CD4-positive, alpha-beta T cell treated with Interferon alpha-2 for 1 hour (primary cell): ENCODE data around the gene KRT73.
A peak's percentile ranks its signal among the peaks of the same experiment; 100 is the strongest.

Source experiments
- DNase-seq, 2 donors: peaks; one replicate each; pipeline ENCODE4 v3.0.0-alpha.2; 2020 to 2022

KRT73 gene

DNA sequence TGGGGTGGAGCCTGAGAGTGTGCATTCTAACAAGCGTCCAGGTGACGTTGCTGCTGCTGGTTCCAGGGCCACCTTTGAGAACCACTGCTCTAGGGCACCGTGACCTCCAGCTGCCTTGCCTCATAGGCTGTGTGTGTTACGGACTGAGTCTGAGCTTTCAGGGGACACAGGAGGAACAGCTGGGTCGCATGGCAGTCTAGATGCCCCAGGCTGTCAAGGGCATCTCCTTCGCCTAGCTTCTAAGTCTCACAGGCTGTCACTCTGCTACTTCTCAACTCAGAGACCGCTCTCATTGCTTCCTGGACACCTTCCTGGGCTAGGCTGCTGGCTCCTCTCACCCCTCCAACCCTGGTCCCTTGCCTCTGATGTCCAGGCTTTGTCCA is 965 bp downstream of the KRT73 start:
- no peak for DNase-seq

GRCh38 chr12:52616680-52617402 is 1.5 kb downstream of the KRT73 start:
- DNase-seq: no peak

DNA sequence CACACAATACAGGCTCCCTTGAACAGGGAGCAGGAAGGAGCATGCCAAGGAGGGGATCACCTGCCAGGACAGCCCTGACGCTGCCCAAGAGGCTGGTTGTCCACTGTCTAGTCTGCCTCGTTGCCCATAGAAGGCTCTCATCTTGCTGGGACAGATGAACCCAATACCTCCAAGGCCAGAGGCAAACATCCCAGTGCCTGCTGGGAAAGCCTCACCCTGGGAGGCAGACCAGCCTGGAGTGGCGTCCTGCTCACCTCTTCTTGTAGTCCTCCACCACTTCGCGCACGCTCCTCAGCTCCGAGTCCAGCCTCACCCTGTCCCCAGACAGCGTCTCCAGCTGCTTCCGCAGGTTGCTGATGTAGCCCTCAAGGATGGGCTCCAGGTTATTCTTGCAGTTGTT is 2.4 kb downstream of the KRT73 start:
- DNase-seq: no peak

GRCh38 chr12:52615208-52615868 is 3.0 kb downstream of the KRT73 start:
- DNase-seq: no peak

- no peak for DNase-seq
These were observed 3.8 kb downstream of the KRT73 start for GRCh38 chr12:52614381-52615207.

GRCh38 chr12:52613384-52614030 is 4.9 kb downstream of the KRT73 start:
- DNase-seq: no peak

DNA sequence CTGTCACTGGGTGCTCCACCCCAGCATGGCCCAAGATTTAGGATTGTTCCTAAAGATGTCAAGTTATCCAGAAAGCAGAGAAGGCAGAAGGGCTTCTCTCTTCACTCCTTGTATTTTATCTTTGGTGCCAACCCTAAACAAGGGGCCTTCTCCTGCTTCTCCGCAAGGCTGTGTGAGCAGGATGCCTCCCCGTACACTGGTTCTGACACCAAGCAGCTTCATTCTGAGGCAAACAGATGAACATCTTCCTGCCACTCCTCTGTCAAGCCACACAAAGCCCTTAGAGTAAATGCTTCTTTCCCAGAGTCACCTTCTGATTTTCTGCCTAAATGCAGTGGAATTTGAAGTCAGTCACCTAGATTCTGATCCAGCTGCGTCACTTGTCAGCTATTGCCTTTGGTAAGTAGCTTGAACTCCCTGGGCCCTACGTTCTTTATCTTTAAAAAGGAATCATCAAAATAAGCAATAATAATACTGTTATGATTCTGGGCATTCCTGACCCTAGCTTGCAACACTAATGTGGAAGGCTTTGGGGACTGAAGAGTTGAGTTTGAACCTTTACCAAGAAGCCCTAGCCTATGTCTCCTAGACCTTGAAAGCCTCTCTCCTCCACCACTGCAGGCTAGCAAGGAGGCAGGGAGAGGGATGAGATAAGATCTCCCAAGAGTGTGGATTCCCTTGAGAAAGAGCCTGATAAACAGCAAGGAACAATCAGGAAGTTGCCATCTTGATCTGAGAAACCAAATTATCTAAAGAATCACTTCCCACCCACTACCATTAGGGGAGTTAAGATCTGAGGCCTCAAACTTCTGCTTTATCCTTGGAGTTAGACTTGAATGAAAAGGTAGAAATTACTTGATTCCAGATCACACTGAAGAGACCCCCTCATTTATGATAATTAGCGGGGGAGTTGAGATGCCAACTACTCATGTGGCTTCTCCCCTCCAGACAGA is 5.7 kb downstream of the KRT73 start:
- DNase-seq: no peak

GRCh38 chr12:52611080-52611468 is 7.3 kb downstream of the KRT73 start:
- DNase-seq: no peak

DNA sequence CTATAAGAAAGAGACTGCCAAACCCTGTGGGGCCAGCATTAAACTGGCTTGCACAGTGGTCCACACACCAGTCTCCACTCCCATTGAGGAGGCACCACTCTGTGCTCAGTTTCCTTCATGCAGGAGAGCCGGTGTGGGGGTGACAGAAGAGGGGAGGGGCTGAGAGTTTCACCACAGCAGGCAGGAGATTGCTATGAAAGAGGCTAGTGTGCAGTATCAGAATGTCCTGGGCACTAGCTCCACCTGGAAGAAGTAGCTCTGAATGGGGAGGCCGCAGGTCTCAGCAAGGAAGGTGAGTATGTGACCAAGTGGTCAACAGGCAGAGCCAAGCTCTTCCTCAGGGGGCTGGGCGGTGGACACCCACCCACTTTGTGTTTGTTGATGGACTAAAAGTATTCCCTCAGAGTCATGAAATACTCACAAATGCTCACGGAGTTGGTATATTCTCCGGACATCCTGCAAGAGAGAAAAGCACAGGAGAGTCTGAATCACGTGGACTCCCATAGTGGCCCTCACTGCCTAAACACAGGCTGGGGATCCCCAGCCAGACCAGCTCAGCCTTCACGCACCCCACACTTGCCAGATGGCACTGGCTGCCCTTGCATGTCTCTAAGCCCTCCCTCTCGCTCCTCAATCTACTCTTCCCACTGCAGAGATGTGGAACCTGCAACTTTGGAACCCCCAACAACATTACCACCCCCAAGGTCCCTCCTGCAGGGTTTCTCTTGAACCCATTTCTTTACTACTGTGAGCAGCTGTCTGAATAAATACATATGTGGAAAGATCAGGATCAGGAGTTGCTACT is 9.3 kb downstream of the KRT73 start:
- no peak for DNase-seq

DNA sequence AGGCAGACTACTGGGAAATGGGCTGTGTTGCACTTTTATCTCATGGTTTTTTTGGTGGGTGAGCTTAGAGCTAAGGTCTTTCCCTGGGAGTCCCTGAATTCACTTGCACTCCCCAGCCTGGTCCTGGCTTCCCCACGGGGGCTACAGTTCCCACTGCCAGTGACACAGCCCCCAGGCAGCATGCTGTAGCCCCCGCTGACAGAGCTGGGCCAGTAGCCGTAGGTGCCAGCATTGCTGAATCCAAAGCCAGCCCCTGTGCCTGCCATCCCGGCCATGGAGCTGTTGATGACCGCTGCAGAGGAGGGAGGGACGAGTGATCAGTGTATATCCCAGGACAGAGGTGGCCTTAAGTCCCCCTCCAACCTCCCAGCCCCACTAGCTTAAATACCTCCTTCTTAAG is 10.2 kb downstream of the KRT73 start:
- no peak for DNase-seq

DNA sequence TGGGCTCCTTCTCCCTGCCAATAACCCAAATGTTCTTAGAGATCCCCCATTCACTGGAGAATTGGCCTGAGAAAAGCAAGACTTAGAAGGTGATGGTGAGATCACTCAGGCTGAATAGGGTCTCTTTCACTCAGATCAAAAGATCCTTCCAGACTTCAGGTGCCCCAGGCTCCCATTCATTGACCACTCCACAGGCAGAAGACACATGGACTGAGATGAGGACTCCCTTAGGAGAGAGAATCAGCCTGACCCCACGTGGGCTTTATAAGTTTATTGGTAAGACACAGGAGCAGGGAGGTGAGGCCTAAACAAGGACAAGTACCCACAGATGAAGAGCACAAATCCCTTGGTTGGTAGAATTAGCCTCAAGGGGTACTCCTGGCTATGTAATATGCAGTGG is 11.0 kb downstream of the KRT73 start:
- no peak for DNase-seq

DNA sequence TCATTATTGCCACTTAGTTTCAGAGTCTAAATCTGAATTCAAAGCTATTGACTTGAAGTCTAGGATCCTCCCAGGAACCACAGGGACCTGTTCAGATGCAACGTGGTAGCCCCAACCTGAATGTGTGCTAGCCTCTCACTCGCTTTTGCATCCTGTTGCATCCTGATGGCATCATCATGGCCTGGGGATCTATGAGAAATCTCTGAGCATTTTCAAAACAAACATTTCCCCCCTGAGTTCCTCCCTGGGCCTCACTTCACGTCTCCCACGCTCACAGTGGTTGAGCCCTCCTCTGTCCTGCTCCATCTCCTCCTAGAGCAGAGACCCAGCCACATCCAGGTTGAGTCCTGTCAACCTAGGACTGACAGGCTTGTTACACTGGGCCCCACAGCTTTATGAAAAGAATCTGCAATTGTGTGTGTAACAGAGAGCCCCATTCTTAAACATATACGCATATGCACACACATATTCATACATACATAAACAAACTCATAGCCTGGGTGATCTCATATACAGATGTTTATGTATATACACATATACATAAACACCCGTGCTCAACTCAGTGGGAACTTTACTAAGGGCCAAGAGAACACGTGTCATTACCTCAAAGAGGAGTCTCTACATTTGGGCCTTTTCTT is 11.7 kb downstream of the KRT73 start:
- no peak for DNase-seq

DNA sequence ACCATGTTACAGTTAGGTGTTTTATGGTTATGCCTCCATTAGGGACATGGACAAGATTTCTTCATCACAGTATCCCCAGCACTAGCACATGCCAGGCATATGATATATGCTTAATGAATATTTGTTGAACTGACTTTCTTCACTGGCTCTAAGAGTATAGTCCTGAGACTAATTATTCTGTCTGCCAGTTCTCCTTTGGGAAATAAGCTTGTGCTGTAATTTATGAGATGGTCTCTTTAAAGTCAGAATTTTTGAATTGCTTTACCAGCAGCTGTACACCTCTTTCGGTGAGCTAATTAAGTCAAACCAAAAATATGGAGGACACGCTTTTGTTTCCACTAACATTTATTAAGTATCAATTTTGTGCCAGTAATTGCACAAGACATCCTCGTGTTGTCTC is 12.3 kb downstream of the KRT73 start:
- no peak for DNase-seq

DNA sequence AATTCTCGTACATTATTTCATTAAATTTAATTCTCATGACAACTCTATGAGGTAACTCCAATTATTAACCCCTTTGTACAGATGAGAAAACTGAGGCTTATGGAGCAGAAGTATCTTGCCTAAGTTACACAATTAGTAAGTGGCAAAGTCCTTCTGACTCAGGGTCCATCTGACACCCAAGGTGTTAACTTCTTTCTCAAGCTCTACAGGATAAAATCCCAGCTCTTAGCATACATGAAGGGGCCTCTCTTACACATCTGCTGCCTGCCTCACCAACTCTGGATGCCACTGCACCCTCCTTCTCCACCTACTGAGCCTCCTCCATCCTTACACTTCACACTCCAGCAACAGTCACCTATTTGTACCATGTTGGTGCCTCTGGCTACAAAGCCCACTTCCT is 12.8 kb downstream of the KRT73 start:
- DNase-seq: no peak

DNA sequence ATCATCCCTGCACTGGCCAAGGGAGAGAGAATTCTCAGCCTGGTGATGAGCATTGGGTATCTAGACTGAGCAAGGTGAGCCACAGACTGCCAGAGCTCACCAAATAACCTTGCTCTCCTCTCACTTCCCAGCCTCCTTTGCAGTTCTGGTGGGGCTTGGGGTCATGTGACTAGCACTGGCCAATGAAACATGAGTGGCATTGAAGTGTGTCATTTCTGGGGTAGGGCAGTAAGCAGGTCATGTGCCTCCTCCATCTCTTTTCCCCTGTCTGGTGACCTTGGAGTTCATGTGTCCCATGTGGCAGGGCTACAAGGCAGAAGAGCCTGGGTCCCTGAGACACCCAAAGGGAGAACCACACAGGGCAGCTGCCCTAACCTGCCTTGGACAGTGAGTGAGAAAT is 13.5 kb downstream of the KRT73 start:
- no peak for DNase-seq

DNA sequence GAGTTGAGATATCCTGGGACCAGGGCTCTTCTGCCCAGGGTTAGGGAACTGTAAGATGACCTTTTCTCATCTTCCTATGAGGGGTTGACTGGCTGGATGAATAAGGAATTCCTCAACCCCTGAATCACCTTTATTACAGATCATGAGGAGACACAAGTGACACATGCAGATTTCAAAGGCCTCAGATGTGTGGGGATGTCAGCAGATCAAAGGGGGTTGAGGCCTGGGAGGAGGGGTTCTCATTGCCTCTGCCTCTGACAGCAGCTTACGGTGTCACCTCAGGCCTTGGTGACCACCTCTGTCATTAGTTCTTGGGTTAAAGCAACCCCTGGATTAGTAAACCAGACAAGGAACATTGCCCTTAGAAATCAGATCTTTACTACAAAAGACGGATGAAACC is 15.0 kb downstream of the KRT73 start:
- peak; percentile 17 to 33 for DNase-seq

DNA sequence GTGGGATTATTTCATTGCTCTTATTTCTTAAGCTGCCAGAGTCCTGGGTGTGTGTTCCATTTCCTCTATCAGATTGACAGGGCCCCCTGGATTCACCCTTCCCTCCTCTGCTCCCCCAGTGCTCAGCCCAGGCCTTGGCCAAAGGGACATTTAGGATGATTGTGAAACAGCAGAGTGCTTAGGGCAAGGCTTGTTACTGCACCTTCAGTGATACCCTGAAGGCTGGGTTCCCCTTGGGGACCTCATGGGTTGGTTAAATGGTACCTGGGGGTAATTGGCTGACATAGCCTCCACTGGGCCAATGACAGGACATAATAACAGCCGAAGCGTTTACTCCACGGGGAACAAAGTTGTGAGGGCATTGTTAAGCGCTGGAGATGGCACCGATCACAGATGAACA is 15.8 kb downstream of the KRT73 start:
- DNase-seq: no peak

DNA sequence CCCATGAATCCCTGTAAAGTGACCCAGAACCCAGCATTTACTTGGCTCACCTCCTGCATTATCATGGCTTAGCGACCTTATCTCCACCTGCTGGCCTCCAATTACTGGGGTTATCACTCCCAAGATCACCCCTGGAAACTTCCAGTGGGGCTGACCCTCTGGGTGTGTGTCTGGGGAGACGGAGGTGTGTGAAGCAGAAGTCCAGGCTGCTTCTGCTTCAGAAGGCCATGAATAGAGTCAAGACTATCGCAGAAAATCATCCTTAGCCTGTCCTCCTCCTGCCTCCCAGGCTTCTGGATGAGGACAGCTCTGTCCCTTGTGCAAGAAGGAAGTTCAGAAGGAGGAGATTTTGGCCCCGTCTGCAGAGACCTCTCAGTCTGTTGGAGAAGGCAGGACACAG is 16.7 kb downstream of the KRT73 start:
- DNase-seq: no peak

- no peak for DNase-seq
These were observed 17.3 kb downstream of the KRT73 start, which contains the start of gene KRT72 for GRCh38 chr12:52600941-52601481. TSS of gene KRT72 (minus strand) at chr12:52601463. CDS start at chr12:52601452, 11 bp downstream.

GRCh38 chr12:52600475-52600874 is 17.9 kb downstream of the KRT73 start:
- no peak for DNase-seq
